Measurements from ENCODE around the gene URB2. TPM values are rescaled to one million over a fixed set of nuclear protein-coding genes. Genes with fewer than 3 reads are reported as not detected.

URB2 gene
- total and polyA plus RNA-seq, 2 experiments from 2014 or later: 4.7 to 7.5 TPM

DNA sequence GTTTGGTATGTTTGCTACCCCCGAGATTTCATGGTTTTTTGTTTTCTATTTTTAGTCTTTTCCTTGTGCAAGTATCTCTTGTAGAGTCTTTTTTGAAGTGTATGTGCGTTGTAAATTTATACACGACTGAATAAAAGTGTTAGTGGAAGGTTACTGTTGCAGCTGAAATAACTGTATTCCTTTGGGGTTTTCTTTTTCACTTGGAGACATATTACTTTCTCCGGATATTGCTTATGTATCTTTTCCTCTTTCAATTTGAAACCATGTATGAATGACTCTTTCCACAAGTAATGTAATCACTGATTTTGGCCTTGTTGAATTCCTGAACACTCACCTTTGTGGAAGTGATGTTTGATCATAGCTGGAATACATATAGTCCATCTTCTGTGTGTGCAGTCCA is 956 bp downstream of the URB2 start:
- no peak for DNase-seq (ENCODE audit: low read depth in 1 of 2, low spot score in 1 of 2)
- TF ChIP-seq, protein P1, sequence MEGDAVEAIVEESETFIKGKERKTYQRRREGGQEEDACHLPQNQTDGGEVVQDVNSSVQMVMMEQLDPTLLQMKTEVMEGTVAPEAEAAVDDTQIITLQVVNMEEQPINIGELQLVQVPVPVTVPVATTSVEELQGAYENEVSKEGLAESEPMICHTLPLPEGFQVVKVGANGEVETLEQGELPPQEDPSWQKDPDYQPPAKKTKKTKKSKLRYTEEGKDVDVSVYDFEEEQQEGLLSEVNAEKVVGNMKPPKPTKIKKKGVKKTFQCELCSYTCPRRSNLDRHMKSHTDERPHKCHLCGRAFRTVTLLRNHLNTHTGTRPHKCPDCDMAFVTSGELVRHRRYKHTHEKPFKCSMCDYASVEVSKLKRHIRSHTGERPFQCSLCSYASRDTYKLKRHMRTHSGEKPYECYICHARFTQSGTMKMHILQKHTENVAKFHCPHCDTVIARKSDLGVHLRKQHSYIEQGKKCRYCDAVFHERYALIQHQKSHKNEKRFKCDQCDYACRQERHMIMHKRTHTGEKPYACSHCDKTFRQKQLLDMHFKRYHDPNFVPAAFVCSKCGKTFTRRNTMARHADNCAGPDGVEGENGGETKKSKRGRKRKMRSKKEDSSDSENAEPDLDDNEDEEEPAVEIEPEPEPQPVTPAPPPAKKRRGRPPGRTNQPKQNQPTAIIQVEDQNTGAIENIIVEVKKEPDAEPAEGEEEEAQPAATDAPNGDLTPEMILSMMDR (IDR thresholded peaks at IDR 0.05; ENCODE audit: low read depth, low read length): no peak
- Histone ChIP-seq H3K27ac (no peak overlapping the region), H3K27me3 (no peaks in the 10 kb centered on the region), H3K4me3 (peak overlapping the region; percentile 95), H3K9me3 (ENCODE audit: low read depth) (no peaks in the 10 kb centered on the region), H3K4me1 (ENCODE audit: low read depth) (peaks cover 17% of the 10 kb centered on the region), H3K36me3 (no peaks in the 10 kb centered on the region)

DNA sequence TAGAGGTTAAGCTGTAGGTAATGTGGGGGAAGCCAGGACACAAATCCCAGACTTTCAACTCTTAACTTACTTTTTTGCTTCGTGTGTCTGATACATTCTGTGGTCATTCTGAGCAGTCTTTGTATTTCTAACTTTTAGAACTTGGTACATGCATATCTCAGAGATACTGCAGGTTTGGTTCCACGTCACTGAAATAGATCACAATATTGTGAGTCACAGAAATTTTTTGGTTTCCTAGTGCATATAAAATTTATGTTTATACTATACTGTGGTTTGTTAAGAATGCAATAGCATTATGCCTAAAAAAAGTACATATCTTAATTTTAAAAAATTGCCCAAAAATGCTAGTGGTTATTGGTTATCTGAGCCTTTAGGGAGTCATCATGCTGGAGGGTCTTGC is 3.2 kb downstream of the URB2 start:
- Histone ChIP-seq H3K27me3 (no peaks in the 10 kb centered on the region), H3K4me1 (ENCODE audit: low read depth) (peaks cover 17% of the 10 kb centered on the region), H3K9me3 (ENCODE audit: low read depth) (no peaks in the 10 kb centered on the region), H3K4me3 (no peak overlapping the region), H3K27ac (no peak overlapping the region), H3K36me3 (peaks cover 3% of the 10 kb centered on the region)
- DNase-seq (ENCODE audit: low read depth in 1 of 2, low spot score in 1 of 2): peak in 1 of 2 donors; percentile 5
- TF ChIP-seq, protein P1 (IDR thresholded peaks at IDR 0.05; ENCODE audit: low read depth, low read length): no peak

DNA sequence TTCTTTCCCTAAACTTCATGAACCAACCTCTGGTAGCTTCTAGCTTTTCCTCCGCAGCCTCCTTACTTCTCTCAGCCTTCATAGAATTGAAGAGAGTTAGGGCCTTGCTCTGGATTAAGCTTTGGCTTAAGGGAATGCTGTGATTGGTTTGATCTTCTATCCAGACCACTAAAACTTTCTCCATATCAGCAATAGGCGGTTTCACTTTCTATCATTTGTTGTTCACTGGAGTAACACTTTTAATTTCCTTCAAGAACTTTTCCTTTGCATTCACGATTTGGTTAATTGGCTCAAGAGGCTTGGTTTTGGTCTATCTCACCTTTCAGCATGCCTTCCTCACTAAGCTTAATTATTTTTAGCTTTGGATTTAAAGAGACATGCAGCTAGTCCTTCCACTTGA is 5.1 kb downstream of the URB2 start:
- DNase-seq (ENCODE audit: low read depth in 1 of 2, low spot score in 1 of 2): no peak
- Histone ChIP-seq H3K9me3 (ENCODE audit: low read depth) (no peaks in the 10 kb centered on the region), H3K4me1 (ENCODE audit: low read depth) (peaks cover 11% of the 10 kb centered on the region), H3K4me3 (no peak overlapping the region), H3K27me3 (no peaks in the 10 kb centered on the region), H3K27ac (no peak overlapping the region), H3K36me3 (peaks cover 7% of the 10 kb centered on the region)
- TF ChIP-seq, protein P1 (IDR thresholded peaks at IDR 0.05; ENCODE audit: low read depth, low read length): no peak

DNA sequence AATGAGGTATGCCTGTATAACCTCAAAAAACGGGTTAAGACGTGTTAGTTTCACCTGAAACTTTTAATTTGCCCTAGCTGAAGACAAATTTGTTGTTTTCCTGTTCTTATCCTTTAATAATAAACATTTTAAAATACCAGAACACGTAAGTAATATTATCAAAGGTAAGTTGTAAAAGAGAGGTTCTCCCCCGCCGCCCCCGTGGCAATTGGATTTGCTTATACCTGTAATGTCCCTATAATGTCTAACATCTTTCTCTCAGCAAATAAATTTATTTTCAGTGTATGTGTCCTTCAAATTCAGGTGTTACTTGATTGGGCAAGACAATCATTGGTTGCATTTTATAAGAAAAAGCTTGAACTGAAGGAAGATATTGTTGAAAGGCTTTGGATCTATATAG is 5.9 kb downstream of the URB2 start:
- Histone ChIP-seq H3K36me3 (peaks cover 12% of the 10 kb centered on the region), H3K27ac (no peak overlapping the region), H3K9me3 (ENCODE audit: low read depth) (no peaks in the 10 kb centered on the region), H3K4me3 (no peak overlapping the region), H3K4me1 (ENCODE audit: low read depth) (peaks cover 7% of the 10 kb centered on the region), H3K27me3 (no peaks in the 10 kb centered on the region)
- TF ChIP-seq, protein P1 (IDR thresholded peaks at IDR 0.05; ENCODE audit: low read depth, low read length): no peak
- no peak for DNase-seq (ENCODE audit: low read depth in 1 of 2, low spot score in 1 of 2)

DNA sequence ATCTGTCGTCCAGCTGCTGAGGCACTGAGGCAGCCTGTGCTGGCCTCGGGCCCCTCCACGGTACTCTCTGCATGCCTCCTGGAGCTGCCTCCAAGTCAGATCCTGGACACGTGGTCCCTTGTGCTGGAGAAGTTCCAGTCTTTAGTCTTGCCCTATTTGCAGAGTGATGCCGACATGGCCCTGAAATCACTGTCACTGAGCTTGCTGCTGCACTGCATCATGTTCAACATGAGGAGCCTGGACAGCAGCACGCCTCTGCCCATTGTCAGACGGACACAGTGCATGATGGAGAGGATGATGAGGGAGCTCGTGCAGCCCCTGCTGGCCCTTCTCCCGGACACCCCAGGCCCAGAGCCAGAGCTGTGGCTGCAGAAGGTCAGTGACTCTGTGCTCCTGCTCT is 10.0 kb downstream of the URB2 start:
- TF ChIP-seq, protein P1 (IDR thresholded peaks at IDR 0.05; ENCODE audit: low read depth, low read length): no peak
- no peak for DNase-seq (ENCODE audit: low read depth in 1 of 2, low spot score in 1 of 2)
- peaks cover 17% of the 10 kb centered on the region for H3K36me3 ChIP-seq

DNA sequence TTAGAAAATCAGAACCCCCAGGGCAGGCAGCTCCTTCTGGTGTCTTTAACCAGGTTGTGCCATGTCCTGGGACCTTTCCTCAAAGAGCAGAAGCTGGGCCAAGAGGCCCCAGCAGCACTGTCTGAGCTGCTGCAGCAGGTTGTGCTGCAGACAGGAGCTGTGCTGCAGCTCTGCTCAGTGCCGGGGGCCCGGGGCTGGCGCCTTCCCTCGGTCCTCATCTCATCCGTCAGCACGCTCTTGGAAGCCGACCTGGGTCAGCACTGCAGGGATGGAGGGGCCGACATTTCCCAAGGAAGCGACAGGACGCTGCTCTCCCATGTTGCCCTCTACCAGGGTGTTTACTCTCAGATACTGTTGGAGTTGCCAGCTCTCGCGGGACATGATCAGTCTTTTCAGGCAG is 11.7 kb downstream of the URB2 start:
- Histone ChIP-seq H3K36me3 (peaks cover 17% of the 10 kb centered on the region), H3K4me1 (ENCODE audit: low read depth) (no peaks in the 10 kb centered on the region), H3K4me3 (no peak overlapping the region), H3K9me3 (ENCODE audit: low read depth) (no peaks in the 10 kb centered on the region), H3K27me3 (no peaks in the 10 kb centered on the region), H3K27ac (peak overlapping the region; percentile 42)
- DNase-seq (ENCODE audit: low read depth in 1 of 2, low spot score in 1 of 2): peak in 1 of 2 donors; percentile 73
- TF ChIP-seq, protein P1 (IDR thresholded peaks at IDR 0.05; ENCODE audit: low read depth, low read length): no peak

More for the DNA sequence above, 10.0 kb downstream of the URB2 start:
- no peaks in the 10 kb centered on the region for H3K27me3 ChIP-seq
- H3K27ac ChIP-seq: no peak overlapping the region
- no peaks in the 10 kb centered on the region for H3K4me1 ChIP-seq (ENCODE audit: low read depth)
- H3K9me3 ChIP-seq (ENCODE audit: low read depth): no peaks in the 10 kb centered on the region
- no peak overlapping the region for H3K4me3 ChIP-seq
